RWPE2 (cell line): Measurements from ENCODE around the gene GPR26.

Experiments
- ATAC-seq: fragments of 200-7000 bp; cut with Tn5 transposase; 3 replicates; pipeline ENCODE4 v1.9.1; 2021; ENCODE audit warnings: low read depth
- DNase-seq: peaks from one replicate; pipeline ENCODE4 v3.0.0-alpha.2; 2020; ENCODE audit warnings: low spot score
- H3K27ac ChIP-seq: fragments of 450-650 bp; 2 replicates; pipeline ENCODE4 v1.5.1; 2017; ENCODE audit warnings: mild to moderate bottlenecking; ENCODE audit not compliant: poor library complexity, severe bottlenecking
- H3K27me3 ChIP-seq: fragments of 250-450 bp; sonication (Bioruptor Pico); 2 replicates; pipeline ENCODE4 v1.5.1; 2021; ENCODE audit warnings: mild to moderate bottlenecking, moderate library complexity; ENCODE audit not compliant: insufficient read depth, poor library complexity, severe bottlenecking
- H3K36me3 ChIP-seq: fragments of 250-450 bp; sonication (Bioruptor Pico); 2 replicates; pipeline ENCODE4 v1.5.1; 2020; ENCODE audit warnings: low read depth, mild to moderate bottlenecking, moderate library complexity
- H3K4me1 ChIP-seq: fragments of 250-450 bp; sonication (Bioruptor Pico); 2 replicates; pipeline ENCODE4 v1.5.1; 2021; ENCODE audit warnings: mild to moderate bottlenecking, moderate library complexity; ENCODE audit not compliant: insufficient read depth, poor library complexity, severe bottlenecking
- H3K4me3 ChIP-seq: fragments of 250-450 bp; sonication (Bioruptor Pico); 2 replicates; pipeline ENCODE4 v1.5.1; 2021; ENCODE audit warnings: mild to moderate bottlenecking, moderate library complexity; ENCODE audit not compliant: severe bottlenecking
- H3K9me3 ChIP-seq: fragments of 250-450 bp; sonication (Bioruptor Pico); 2 replicates; pipeline ENCODE4 v1.5.1; 2021; ENCODE audit warnings: mild to moderate bottlenecking, moderate library complexity; ENCODE audit not compliant: severe bottlenecking
- TF ChIP-seq, protein P1 (sequence below): fragments of 450-650 bp; IDR thresholded peaks from one replicate; pipeline ENCODE4 v1.5.1; 2017; ENCODE audit warnings: mild to moderate bottlenecking, moderate library complexity; ENCODE audit not compliant: poor library complexity, severe bottlenecking

The GPR26 gene

GRCh38 chr10:123666318-123667236 lies at the start of gene GPR26:
Gene GPR26 (plus strand): TSS chr10:123666355. CDS start chr10:123666408, 53 bp downstream.
- Histone ChIP-seq H3K9me3 (no peaks in the 10 kb centered on the region), H3K27ac (no peak within 1 kb of the TSS), H3K4me3 (no peak within 1 kb of the TSS), H3K36me3 (no peaks in the 10 kb centered on the region), H3K27me3 (peaks cover 72% of the 10 kb centered on the region), H3K4me1 (no peaks in the 10 kb centered on the region)
- TF ChIP-seq, protein P1, sequence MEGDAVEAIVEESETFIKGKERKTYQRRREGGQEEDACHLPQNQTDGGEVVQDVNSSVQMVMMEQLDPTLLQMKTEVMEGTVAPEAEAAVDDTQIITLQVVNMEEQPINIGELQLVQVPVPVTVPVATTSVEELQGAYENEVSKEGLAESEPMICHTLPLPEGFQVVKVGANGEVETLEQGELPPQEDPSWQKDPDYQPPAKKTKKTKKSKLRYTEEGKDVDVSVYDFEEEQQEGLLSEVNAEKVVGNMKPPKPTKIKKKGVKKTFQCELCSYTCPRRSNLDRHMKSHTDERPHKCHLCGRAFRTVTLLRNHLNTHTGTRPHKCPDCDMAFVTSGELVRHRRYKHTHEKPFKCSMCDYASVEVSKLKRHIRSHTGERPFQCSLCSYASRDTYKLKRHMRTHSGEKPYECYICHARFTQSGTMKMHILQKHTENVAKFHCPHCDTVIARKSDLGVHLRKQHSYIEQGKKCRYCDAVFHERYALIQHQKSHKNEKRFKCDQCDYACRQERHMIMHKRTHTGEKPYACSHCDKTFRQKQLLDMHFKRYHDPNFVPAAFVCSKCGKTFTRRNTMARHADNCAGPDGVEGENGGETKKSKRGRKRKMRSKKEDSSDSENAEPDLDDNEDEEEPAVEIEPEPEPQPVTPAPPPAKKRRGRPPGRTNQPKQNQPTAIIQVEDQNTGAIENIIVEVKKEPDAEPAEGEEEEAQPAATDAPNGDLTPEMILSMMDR = no peak
- ATAC-seq = 0 out of 3 replicates have a peak, but pooled peaks have one; percentile 17
- no peak for DNase-seq

DNA sequence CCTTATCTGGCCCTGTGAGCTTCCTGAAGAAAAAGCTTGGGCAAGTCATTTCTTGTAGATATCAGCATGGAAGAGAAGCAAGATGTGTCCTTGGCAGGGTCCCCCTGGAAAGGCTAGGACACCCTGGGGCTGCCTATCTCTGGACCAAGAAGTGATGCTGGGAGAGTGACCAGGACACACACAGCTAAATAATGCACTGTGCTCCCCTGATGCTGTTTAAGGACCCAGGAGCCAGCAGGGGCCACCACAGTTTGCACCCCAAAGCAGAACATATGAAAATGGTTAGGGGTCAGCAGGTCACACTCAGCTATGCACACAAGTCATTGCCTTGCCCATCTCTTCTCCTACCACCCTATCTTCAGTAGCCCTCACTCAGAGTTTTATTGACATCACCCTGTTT lies 47.9 kb upstream of the GPR26 start:
- Histone ChIP-seq H3K36me3 (no peaks in the 10 kb centered on the region), H3K27me3 (no peaks in the 10 kb centered on the region), H3K4me3 (no peak overlapping the region), H3K27ac (no peak overlapping the region), H3K9me3 (no peaks in the 10 kb centered on the region), H3K4me1 (no peaks in the 10 kb centered on the region)
- ATAC-seq (no peak), DNase-seq (no peak)
- TF ChIP-seq, protein P1 = no peak

- DNase-seq (no peak), ATAC-seq (no peak)
- Histone ChIP-seq H3K4me3 (no peak overlapping the region), H3K9me3 (no peaks in the 10 kb centered on the region), H3K4me1 (no peaks in the 10 kb centered on the region), H3K27ac (no peak overlapping the region), H3K36me3 (no peaks in the 10 kb centered on the region), H3K27me3 (no peaks in the 10 kb centered on the region)
- TF ChIP-seq, protein P1 = no peak
Observed at GRCh38 chr10:123619067-123619855, 46.9 kb upstream of the GPR26 start.

GRCh38 chr10:123620621-123621020 lies 45.5 kb upstream of the GPR26 start:
- no peak overlapping the region for H3K4me3 ChIP-seq
- no peaks in the 10 kb centered on the region for H3K36me3 ChIP-seq
- DNase-seq = no peak
- H3K9me3 ChIP-seq = no peaks in the 10 kb centered on the region
- no peaks in the 10 kb centered on the region for H3K4me1 ChIP-seq
- ATAC-seq = no peak
- TF ChIP-seq, protein P1 = no peak
- no peak overlapping the region for H3K27ac ChIP-seq
- H3K27me3 ChIP-seq = no peaks in the 10 kb centered on the region
